RKO (cell line): ENCODE data around the gene CEP131.

ENCODE experiments used
- DNase-seq: peaks from one replicate; pipeline ENCODE4 v3.0.0-alpha.2; 2016; ENCODE audit warnings: low spot score

Gene CEP131

DNA sequence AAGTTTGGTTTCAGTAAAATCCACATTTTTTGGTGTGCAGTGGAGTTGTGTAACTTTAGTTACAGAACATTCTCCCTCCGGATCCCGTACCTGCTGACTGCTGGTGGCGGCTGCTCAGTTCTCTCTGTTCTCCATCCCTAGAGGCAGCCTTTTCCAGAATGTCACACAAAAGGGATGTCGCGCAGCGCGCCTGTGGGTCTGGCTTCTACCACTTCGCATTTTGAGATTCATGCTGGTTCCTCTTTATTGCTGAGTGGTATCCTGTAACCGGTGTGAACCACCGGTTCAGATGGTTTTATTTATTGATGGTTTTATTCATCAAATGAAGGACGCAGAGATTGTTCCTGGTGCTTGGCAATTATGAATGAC is 981 bp upstream of the CEP131 start:
- no peak for DNase-seq

DNA sequence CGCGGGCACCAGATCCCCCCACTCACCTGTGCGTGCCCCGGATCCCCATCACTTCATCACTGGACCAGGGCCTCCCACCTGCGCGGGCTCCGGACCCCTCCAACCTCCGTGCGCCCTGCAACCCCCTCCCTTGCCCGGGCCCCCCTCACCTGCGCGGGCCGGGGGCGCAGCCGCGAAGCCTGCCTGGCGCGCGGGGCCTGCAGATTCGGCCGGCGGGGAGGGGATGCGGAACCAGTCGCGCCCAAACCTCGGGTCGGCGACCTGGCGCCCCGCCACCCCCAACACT is 202 bp downstream of the CEP131 start:
- no peak for DNase-seq

- DNase-seq, result no peak
Measured at GRCh38 chr17:81221842-81222619, 734 bp downstream of the CEP131 start.

DNA sequence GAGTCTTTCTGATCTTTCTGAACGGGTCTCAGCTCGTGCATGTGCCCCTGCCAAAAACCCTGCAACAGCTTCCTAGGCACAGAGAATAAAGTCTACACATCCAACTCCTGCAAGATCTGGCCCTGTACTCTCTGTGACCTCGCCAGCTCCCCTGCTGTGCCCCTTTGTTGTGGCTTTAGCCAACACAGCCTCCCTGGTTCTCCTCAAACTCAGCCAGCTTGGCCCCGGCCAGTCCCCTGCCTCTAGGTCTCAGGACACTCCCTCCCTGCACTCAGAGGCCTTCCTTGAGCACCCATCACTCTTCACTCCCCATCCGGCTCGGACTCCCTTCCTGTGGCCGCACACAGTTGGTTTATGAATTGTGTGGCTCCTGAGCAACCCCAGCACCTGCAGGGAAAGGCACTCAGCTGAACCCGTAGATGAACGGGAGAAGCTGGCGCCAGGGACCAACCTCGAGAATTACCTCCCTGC is 1.4 kb downstream of the CEP131 start:
- no peak for DNase-seq

GRCh38 chr17:81219476-81220180 is 3.1 kb downstream of the CEP131 start:
- no peak for DNase-seq

- no peak for DNase-seq
Measured at GRCh38 chr17:81218991-81219390, 3.8 kb downstream of the CEP131 start.

DNA sequence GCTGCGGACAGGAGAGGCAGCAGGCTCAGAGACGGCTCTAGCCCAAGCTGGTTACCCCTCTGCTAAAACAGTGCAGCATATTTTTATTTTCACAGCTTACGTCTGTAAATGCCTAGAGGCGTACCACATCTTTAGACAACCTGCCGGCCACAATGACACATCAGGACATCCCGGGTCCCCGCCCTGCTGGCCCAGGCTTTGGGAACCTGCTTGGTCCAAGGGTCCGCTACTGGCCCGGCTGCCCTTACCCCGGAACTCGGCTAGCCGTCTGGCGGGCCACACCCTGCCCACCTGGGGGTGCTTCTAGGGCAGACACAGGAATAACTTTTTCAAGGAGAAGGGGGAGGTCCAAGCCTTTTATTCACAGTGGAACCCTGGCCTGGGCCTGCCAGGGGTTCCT is 4.3 kb downstream of the CEP131 start:
- no peak for DNase-seq

DNA sequence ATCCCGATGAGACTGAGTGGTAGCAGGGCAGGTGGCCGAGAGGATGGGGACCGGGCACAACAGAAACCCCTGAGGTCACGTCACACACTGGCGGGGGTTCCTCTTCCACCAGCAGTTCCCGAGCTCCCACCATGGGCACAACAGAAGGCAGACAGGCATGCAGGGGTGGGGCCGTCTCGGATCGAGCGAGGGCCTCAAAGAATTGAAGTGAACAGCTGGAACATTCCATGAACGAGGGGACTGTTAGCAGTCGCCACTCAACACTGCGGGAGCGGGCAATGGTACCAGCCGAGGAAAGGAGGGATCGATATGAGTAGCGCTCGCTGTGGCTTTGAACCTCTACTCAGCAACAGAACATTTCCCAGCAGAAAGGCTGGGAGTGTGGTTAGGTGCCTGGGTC is 5.3 kb downstream of the CEP131 start:
- no peak for DNase-seq

- DNase-seq, result no peak
Measured at GRCh38 chr17:81213978-81214377, 8.8 kb downstream of the CEP131 start.

DNA sequence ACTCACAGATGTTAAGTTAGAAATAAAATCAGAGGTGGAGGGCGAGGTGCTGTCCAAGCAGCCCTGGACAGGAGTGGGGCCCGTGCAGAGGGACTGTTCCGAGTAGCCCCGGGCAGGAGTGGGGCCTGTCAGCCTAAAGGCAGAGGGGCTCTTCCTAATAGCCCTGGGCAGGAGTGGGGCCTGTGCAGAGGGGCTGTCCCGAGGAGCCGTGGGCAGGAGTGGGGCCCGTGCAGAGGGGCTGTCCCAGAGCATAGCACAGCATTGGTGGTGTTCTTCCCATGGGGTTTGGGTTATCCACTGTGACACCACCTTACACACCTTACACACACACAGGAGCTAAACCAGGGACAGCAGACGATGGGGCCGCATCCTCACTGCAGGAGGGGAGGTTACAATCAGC is 10.4 kb downstream of the CEP131 start:
- no peak for DNase-seq

DNA sequence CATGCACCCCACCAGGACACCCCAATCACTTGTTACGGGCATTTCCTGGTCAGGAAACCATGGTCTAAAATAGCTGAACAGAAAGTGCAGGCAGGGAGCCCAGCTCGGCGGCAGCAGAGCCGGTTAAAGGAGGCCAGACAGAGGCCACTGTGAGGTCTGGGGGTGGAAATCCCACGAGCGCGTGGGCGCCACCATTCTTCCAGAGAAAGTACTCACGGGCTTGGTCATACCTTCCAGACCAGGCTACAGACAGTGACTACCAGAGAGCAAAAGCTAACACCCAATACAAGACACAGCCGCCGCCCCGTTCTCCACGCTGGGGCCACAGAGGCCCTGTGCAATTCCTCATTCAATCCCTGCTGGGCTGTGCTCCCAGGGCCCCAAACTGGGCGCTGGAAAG is 11.9 kb downstream of the CEP131 start:
- no peak for DNase-seq

- DNase-seq, result no peak
Measured at GRCh38 chr17:81210466-81210865, 12.3 kb downstream of the CEP131 start.

- DNase-seq, result no peak
Measured at GRCh38 chr17:81209141-81209540, 13.6 kb downstream of the CEP131 start.

DNA sequence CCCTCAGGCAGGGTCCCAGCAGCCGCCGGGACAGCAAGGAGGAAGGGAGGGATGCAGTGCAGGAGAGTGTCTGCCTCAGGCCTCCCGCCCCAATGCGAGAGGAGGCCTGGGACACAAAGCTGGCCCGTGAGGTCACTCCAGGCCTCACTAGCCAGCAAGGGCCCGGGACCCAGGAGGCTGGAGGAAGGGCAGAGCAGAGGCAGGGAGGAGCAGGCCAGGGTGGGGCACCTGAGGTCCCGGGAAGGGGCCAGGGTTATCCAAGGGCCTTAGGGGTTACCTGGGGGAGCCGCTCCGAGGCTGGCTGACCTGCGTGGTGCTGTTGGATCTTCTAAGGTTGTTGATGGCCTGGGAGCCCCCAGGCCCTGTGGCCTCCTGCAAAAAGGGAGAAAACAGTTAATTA is 14.1 kb downstream of the CEP131 start:
- DNase-seq, result no peak

- DNase-seq, result no peak
Measured at GRCh38 chr17:81207610-81208581, 14.9 kb downstream of the CEP131 start.

- DNase-seq, result no peak
Measured at GRCh38 chr17:81206657-81207056, 16.1 kb downstream of the CEP131 start.

- DNase-seq, result no peak
Measured at GRCh38 chr17:81206166-81206565, 16.6 kb downstream of the CEP131 start.

DNA sequence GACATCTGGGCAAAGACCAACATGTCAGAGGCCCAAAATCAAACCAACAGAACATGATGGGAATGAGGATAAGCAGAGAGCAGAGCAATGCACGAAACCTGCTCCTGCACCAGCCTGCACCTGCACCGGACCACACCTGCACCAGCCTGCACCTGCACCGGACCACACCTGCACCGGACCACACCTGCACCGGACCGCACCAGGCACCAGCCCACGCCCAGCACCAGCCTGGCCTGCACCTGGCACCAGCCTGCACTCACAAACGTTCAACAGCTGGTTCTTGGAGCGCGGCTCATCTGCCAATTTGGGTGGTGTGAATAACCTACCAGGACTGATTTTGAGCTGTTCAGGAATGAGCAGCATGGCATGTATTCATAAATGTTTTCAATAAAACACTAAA is 18.2 kb downstream of the CEP131 start:
- DNase-seq, result no peak

DNA sequence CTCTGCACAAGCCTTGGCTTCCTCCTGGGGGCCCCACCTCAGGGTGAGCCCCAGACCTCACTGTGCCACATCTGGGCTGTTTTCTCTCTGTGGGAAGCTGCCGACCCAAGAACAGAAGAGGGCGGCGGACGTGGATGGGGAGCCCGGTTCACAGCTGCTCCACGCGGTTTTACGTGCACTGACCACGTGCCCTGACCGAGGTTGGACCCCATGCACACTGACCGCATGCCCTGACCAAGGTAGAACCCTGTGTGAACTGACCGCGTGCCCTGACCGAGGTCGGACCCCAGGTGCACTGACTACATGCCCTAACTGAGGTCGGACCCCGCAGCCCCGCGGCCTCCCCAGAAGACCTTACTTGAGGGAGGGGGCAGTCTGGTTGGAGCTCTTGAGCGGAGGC is 19.6 kb downstream of the CEP131 start:
- DNase-seq, result no peak

DNA sequence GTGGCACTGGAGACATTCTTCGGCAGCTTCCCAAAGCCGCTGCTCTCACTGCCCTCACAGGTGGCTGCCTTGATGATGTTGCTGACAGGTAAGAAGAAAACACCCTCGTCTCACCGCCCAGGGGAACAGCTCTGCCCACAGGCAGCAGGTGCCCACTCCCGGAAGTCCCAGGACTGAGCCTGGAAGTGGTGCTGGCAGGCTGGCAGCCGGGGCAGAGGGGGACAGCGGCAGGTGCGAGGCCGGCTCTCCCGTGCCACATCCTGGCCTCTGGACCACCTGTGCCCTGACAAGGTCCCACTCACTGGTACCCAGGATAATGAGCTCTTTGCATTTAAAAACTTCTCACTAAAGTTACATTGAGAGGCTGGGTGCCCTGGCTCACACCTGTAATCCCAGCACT is 20.4 kb downstream of the CEP131 start:
- no peak for DNase-seq

- peak; percentile 73 for DNase-seq
Measured at GRCh38 chr17:81200695-81201580, 21.8 kb downstream of the CEP131 start.

DNA sequence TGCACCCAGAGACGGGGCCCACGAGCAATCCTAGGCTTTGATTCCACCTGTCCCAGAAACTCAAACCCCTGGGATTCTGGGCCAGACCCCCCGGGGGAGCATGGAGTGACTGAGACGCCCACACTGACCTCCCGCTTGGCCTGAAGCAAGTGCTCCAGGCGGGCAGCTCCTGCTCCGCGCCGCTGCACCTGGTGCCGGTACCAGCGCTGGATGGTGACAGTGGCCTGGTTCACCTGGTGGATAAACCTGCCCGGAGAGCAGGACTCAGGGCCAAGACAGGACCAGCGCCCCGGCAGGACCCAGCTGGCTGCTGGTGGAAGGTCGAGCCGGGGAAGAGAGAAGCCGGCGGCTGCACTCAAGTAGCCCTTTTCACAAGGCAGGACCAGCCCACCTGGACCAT is 22.6 kb downstream of the CEP131 start:
- DNase-seq, result no peak
